Peyer's patch (tissue), 4 donors: ENCODE measurements around the gene HNRNPA2B1.
"Not testable (repeated sequence)": the region's sequence is repeated elsewhere in the genome, so short reads cannot be mapped to it uniquely, and the experiment has no call there.

Experiments used
- POLR2A ChIP-seq, 2 donors: fragments of 450-650 bp; IDR thresholded peaks; one replicate each; pipeline ENCODE4 v1.5.1; 2017; ENCODE audit warnings: antibody characterized with exemption in 2 of 2, mild to moderate bottlenecking in 2 of 2, moderate library complexity in 2 of 2
- TF ChIP-seq, protein P1 (sequence below), 6 experiments: fragments of 450-650 bp in 4 of 6; fragments of 200-600 bp in 2 of 6; sonication (generic) in 1 of 6; IDR thresholded peaks; one replicate each; pipeline ENCODE4 v1.5.1; 2017 to 2019; ENCODE audit warnings: antibody characterized with exemption in 6 of 6, mild to moderate bottlenecking in 3 of 6, moderate library complexity in 1 of 6

DNA sequence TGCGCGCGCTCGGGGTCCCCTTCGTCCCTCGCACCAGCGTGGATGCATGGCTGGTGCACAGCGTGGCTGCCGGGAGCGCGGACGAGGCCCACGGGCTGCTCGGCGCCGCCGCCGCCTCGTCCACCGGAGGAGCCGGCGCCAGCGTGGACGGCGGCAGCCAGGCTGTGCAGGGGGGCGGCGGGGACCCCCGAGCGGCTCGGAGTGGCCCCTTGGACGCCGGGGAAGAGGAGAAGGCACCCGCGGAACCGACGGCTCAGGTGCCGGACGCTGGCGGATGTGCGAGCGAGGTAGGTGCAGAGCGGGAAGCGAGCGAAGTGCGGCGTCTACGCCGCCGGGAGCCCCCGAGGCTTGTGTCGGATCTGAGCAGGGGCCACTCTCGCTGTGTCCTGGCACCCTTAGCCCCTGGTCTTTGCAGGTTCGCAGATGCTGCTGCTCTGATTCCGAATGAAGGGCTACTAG, 47.7 kb downstream of the HNRNPA2B1 start:
- TF ChIP-seq, protein P1, sequence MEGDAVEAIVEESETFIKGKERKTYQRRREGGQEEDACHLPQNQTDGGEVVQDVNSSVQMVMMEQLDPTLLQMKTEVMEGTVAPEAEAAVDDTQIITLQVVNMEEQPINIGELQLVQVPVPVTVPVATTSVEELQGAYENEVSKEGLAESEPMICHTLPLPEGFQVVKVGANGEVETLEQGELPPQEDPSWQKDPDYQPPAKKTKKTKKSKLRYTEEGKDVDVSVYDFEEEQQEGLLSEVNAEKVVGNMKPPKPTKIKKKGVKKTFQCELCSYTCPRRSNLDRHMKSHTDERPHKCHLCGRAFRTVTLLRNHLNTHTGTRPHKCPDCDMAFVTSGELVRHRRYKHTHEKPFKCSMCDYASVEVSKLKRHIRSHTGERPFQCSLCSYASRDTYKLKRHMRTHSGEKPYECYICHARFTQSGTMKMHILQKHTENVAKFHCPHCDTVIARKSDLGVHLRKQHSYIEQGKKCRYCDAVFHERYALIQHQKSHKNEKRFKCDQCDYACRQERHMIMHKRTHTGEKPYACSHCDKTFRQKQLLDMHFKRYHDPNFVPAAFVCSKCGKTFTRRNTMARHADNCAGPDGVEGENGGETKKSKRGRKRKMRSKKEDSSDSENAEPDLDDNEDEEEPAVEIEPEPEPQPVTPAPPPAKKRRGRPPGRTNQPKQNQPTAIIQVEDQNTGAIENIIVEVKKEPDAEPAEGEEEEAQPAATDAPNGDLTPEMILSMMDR (IDR thresholded peaks at IDR 0.05) = not testable (repeated sequence)
- not testable (repeated sequence) for TF ChIP-seq POLR2A (IDR thresholded peaks at IDR 0.05)
